Measurements from ENCODE around the gene OTOP1. TPM values are rescaled to one million over a fixed set of nuclear protein-coding genes. Genes with fewer than 3 reads are reported as not detected.

Gene OTOP1
- total RNA-seq, 3 donors from 2014 or later (not counting 1 experiment from before 2014, with no cell fraction given), result not detected

Other genes with a start within 250 kb of the OTOP1 start
- gene TMEM128, start 21.3 kb upstream of the OTOP1 start, total RNA-seq, result 10 to 100 TPM in 2 of 3 donors, 1 to 10 TPM in 1; 9.3 to 12.2 (median 11.4) TPM
- gene LYAR, start 63.2 kb upstream of the OTOP1 start, total RNA-seq, result 10 to 100 TPM; 42.9 to 81.1 (median 55.8) TPM
- gene ZBTB49, start 63.3 kb upstream of the OTOP1 start, total RNA-seq, result 10 to 100 TPM; 19.3 to 36.5 (median 30.0) TPM
- 1 to 10 TPM in 2 of 3 donors, not detected in 1; 1.2 to 5.8 TPM for gene NSG1, start 160.2 kb upstream of the OTOP1 start, total RNA-seq